ENCODE measurements around the gene ZBTB7C.

DNA sequence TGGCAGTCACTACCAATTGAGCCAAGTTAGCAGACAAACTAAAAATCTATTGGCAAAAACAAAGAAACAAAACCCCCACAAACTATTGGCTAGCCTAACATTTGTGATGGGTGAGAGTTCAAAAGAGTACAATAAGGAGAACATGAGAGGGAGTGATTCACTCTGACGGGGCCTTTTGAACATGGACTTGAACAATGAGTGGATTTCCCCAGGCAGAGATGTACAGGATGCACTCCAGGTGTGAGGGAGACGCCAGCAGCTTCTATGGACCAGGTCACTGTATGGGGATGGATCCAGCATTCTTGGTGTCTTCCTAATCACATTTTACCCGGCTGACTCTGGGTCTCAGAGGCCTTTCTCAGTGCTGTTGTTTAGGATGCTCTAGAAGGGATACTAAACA, 311.2 kb downstream of the ZBTB7C start:
- TF ChIP-seq MXI1 (IDR thresholded peaks at IDR 0.05; ENCODE audit: borderline replicate concordance, low read depth, low read length) (no peak), CTCF (conservative IDR thresholded peaks at IDR 0.05; ENCODE audit: low read depth, low read length) (no peak), CEBPB (IDR thresholded peaks at IDR 0.05; ENCODE audit: low read depth, low read length) (no peak)
- TF ChIP-seq, protein P1, sequence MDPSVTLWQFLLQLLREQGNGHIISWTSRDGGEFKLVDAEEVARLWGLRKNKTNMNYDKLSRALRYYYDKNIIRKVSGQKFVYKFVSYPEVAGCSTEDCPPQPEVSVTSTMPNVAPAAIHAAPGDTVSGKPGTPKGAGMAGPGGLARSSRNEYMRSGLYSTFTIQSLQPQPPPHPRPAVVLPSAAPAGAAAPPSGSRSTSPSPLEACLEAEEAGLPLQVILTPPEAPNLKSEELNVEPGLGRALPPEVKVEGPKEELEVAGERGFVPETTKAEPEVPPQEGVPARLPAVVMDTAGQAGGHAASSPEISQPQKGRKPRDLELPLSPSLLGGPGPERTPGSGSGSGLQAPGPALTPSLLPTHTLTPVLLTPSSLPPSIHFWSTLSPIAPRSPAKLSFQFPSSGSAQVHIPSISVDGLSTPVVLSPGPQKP (IDR thresholded peaks at IDR 0.05; ENCODE audit: borderline replicate concordance, low read depth, low read length): no peak
